ENCODE measurements around the gene CUL4A. TPM values are rescaled to one million over a fixed set of nuclear protein-coding genes. Genes with fewer than 3 reads are reported as not detected.
"Not testable (repeated sequence)": the region's sequence is repeated elsewhere in the genome, so short reads cannot be mapped to it uniquely, and the experiment has no call there.

The CUL4A gene
- total RNA-seq, 1 donor from 2014 or later = 116 TPM

GRCh38 chr13:113288880-113289279 lies 79.5 kb downstream of the CUL4A start:
- DNase-seq (ENCODE audit: low read depth, low spot score) = no peak

- no peak for DNase-seq (ENCODE audit: low read depth, low spot score)
These were observed 81.7 kb downstream of the CUL4A start for GRCh38 chr13:113291129-113291528.

GRCh38 chr13:113292021-113292862 lies 82.8 kb downstream of the CUL4A start:
- no peak for DNase-seq (ENCODE audit: low read depth, low spot score)

- no peak for DNase-seq (ENCODE audit: low read depth, low spot score)
These were observed 84.3 kb downstream of the CUL4A start for GRCh38 chr13:113293686-113294085.

- DNase-seq (ENCODE audit: low read depth, low spot score) = no peak
These were observed 86.4 kb downstream of the CUL4A start for GRCh38 chr13:113295776-113296175.

GRCh38 chr13:113296823-113297369 lies 87.5 kb downstream of the CUL4A start, which contains the start of gene LAMP1:
Gene LAMP1, plus strand, starts transcription at chr13:113297239. Its CDS starts 196 bp downstream, at chr13:113297435.
- peak; percentile 89 for DNase-seq (ENCODE audit: low read depth, low spot score)

GRCh38 chr13:113297370-113298042 lies 88.1 kb downstream of the CUL4A start:
- no peak for DNase-seq (ENCODE audit: low read depth, low spot score)

GRCh38 chr13:113298043-113298945 lies 88.9 kb downstream of the CUL4A start:
- DNase-seq (ENCODE audit: low read depth, low spot score) = no peak

GRCh38 chr13:113299951-113300350 lies 90.5 kb downstream of the CUL4A start:
- no peak for DNase-seq (ENCODE audit: low read depth, low spot score)

- no peak for DNase-seq (ENCODE audit: low read depth, low spot score)
These were observed 93.6 kb downstream of the CUL4A start for GRCh38 chr13:113302986-113303385.

- DNase-seq (ENCODE audit: low read depth, low spot score) = no peak
These were observed 94.7 kb downstream of the CUL4A start for GRCh38 chr13:113304121-113304520.

GRCh38 chr13:113305208-113305607 lies 95.8 kb downstream of the CUL4A start:
- no peak for DNase-seq (ENCODE audit: low read depth, low spot score)

GRCh38 chr13:113307491-113307890 lies 98.1 kb downstream of the CUL4A start:
- no peak for DNase-seq (ENCODE audit: low read depth, low spot score)

GRCh38 chr13:113309473-113309872 lies 100.1 kb downstream of the CUL4A start:
- no peak for DNase-seq (ENCODE audit: low read depth, low spot score)

- not testable (repeated sequence) for DNase-seq (ENCODE audit: low read depth, low spot score)
These were observed 104.7 kb downstream of the CUL4A start for GRCh38 chr13:113314112-113314511.

- not testable (repeated sequence) for DNase-seq (ENCODE audit: low read depth, low spot score)
These were observed 105.6 kb downstream of the CUL4A start for GRCh38 chr13:113314895-113315470.

GRCh38 chr13:113315992-113316391 lies 106.6 kb downstream of the CUL4A start:
- DNase-seq (ENCODE audit: low read depth, low spot score) = no peak

Data from pulmonary artery endothelial cell (primary cell).